Astrocyte of the spinal cord (primary cell): ENCODE results near the gene DOLPP1.

Experiments used
- DNase-seq: peaks from one replicate; pipeline ENCODE4 v3.0.0; 2011; ENCODE audit warnings: low read depth, low spot score
- H3K4me3 ChIP-seq: 2 replicates; pipeline ENCODE4 v1.5.1; 2011; ENCODE audit warnings: low read depth, mild to moderate bottlenecking, low read length, moderate library complexity
- CTCF ChIP-seq: IDR thresholded peaks from 2 replicates; pipeline ENCODE4 v1.5.1; 2012; ENCODE audit warnings: low read depth, mild to moderate bottlenecking, low read length, inconsistent platforms
- in situ Hi-C: cut with HindIII; loops from 2 replicates; pipeline ENCODE4 v1.10.0; 2017; ENCODE audit warnings: low sequenced_read_pairs

DOLPP1 gene

GRCh38 chr9:129072171-129072570 lies 8.7 kb upstream of the DOLPP1 start:
- TF ChIP-seq CTCF = no peak
- H3K4me3 ChIP-seq = no peak overlapping the region
- DNase-seq = no peak
- in situ Hi-C loops = no loop called here

- TF ChIP-seq CTCF = no peak
- no peak for DNase-seq
- in situ Hi-C loops = no loop called here
- no peak overlapping the region for H3K4me3 ChIP-seq
These were observed 7.5 kb upstream of the DOLPP1 start for GRCh38 chr9:129073404-129073803.

GRCh38 chr9:129074106-129074505 lies 6.8 kb upstream of the DOLPP1 start:
- DNase-seq = no peak
- no peak overlapping the region for H3K4me3 ChIP-seq
- no peak for TF ChIP-seq CTCF
- in situ Hi-C loops = no loop called here

- in situ Hi-C loops = no loop called here
- no peak for DNase-seq
- no peak for TF ChIP-seq CTCF
- H3K4me3 ChIP-seq = no peak overlapping the region
These were observed 4.8 kb upstream of the DOLPP1 start for GRCh38 chr9:129075996-129076639.

GRCh38 chr9:129076640-129077037 lies 4.3 kb upstream of the DOLPP1 start:
- in situ Hi-C loops = no loop called here
- no peak for TF ChIP-seq CTCF
- H3K4me3 ChIP-seq = no peak overlapping the region
- no peak for DNase-seq

- no peak overlapping the region for H3K4me3 ChIP-seq
- DNase-seq = no peak
- TF ChIP-seq CTCF = no peak
- in situ Hi-C loops = no loop called here
These were observed 3.7 kb upstream of the DOLPP1 start for GRCh38 chr9:129077236-129077635.
